Smooth muscle cell (in vitro differentiated cells): ENCODE measurements around the gene SLC20A1. TPM values are rescaled to one million over a fixed set of nuclear protein-coding genes. Genes with fewer than 3 reads are reported as not detected.

Source experiments
- DNase-seq: peaks from one replicate; lab custom pipeline; 2025; ENCODE audit not compliant: unreplicated experiment; lab: John Stamatoyannopoulos, UW
- H2AFZ ChIP-seq: fragments of 200-600 bp; sonication (generic); 2 replicates; pipeline ENCODE4 v1.6.0; 2016; ENCODE audit warnings: antibody characterized with exemption, low read depth, mild to moderate bottlenecking
- H3F3A ChIP-seq: fragments of 200-600 bp; sonication (generic); 2 replicates; pipeline ENCODE4 v1.6.0; 2017; ENCODE audit warnings: antibody characterized with exemption, low read depth
- H3K27ac ChIP-seq: fragments of 200-600 bp; sonication (generic); 2 replicates; pipeline ENCODE4 v1.5.1; 2016; ENCODE audit warnings: low read depth, mild to moderate bottlenecking
- H3K27me3 ChIP-seq: fragments of 200-600 bp; sonication (generic); 2 replicates; pipeline ENCODE4 v1.6.1; 2016; ENCODE audit warnings: low read depth, mild to moderate bottlenecking
- H3K36me3 ChIP-seq: fragments of 200-600 bp; sonication (generic); 2 replicates; pipeline ENCODE4 v1.5.1; 2016; ENCODE audit warnings: low read depth
- H3K4me1 ChIP-seq: fragments of 200-600 bp; sonication (generic); 2 replicates; pipeline ENCODE4 v1.5.1; 2016; ENCODE audit warnings: low read depth
- H3K4me2 ChIP-seq: fragments of 200-600 bp; sonication (generic); 2 replicates; pipeline ENCODE4 v1.6.0; 2016; ENCODE audit warnings: mild to moderate bottlenecking
- H3K4me3 ChIP-seq: fragments of 200-600 bp; sonication (generic); 2 replicates; pipeline ENCODE4 v1.5.1; 2016; ENCODE audit warnings: mild to moderate bottlenecking
- H3K79me2 ChIP-seq: fragments of 200-600 bp; sonication (generic); 2 replicates; pipeline ENCODE4 v1.6.0; 2016; ENCODE audit warnings: low read depth, mild to moderate bottlenecking
- H3K9ac ChIP-seq: fragments of 200-600 bp; sonication (generic); 2 replicates; pipeline ENCODE4 v1.6.0; 2016; ENCODE audit warnings: low read depth
- H3K9me3 ChIP-seq: fragments of 200-600 bp; sonication (generic); replicated peaks from 2 replicates; pipeline ENCODE4 v1.5.1; 2016; ENCODE audit warnings: low read depth
- H4K20me1 ChIP-seq: fragments of 200-600 bp; sonication (generic); 2 replicates; pipeline ENCODE4 v1.6.0; 2016; ENCODE audit warnings: low read depth
- CTCF ChIP-seq: fragments of 200-600 bp; sonication (generic); IDR thresholded peaks from 2 replicates; pipeline ENCODE4 v1.5.1; 2017; ENCODE audit warnings: borderline replicate concordance, mild to moderate bottlenecking, antibody characterized with exemption; ENCODE audit not compliant: insufficient read depth, poor library complexity, severe bottlenecking
- WGBS: methylation state at CpG from one replicate; pipeline ENCODE4 v1.1.7; 2016; ENCODE audit warnings: low lambda C conversion rate; 5-methylcytosine and 5-hydroxymethylcytosine counted together
- polyA plus RNA-seq: library from polyadenylated mRNA; unstranded; fragments of >200 nt; fragmentation: Nextera tagmentation; extraction: Ambion mirVana; gene quantifications from 2 replicates; pipeline ENCODE4 v1.2.1, GENCODE V29; 2016
- total RNA-seq: library from RNA; depleted of rRNA; stranded (reverse); fragments of >200 nt; gene quantifications from 2 replicates; pipeline ENCODE4 v1.2.3, GENCODE V29; 2014

Gene SLC20A1
- total and polyA plus RNA-seq, 2 experiments from 2014 or later: 93.4 to 106 TPM

- WGBS: 95% methylated on average over 4 of the region's 4 CpGs
- no peaks in the 10 kb centered on the region for H3K9me3 ChIP-seq
Observed at GRCh38 chr2:112637289-112637660, 8.5 kb upstream of the SLC20A1 start.

GRCh38 chr2:112639936-112640335 is 5.8 kb upstream of the SLC20A1 start:
- Histone ChIP-seq H3K4me2 (peak overlapping the region; percentile 49), H4K20me1 (no peaks in the 10 kb centered on the region), H3K9me3 (no peaks in the 10 kb centered on the region), H3K4me1 (peaks cover 11% of the 10 kb centered on the region), H3K27me3 (no peaks in the 10 kb centered on the region), H3K79me2 (no peaks in the 10 kb centered on the region), H3K36me3 (no peaks in the 10 kb centered on the region), H3K4me3 (no peak overlapping the region), H3F3A (peaks cover 25% of the 10 kb centered on the region), H3K27ac (peak overlapping the region; percentile 85), H2AFZ (no peak overlapping the region), H3K9ac (no peak overlapping the region)
- 87% methylated on average over 3 of the region's 3 CpGs for WGBS
- no peak for DNase-seq
- no peak for TF ChIP-seq CTCF

More at GRCh38 chr2:112637289-112637660, 8.5 kb upstream of the SLC20A1 start:
- Histone ChIP-seq H3K27ac (no peak overlapping the region), H3K27me3 (no peaks in the 10 kb centered on the region), H3K4me3 (no peak overlapping the region), H3F3A (peaks cover 19% of the 10 kb centered on the region), H3K4me2 (no peak overlapping the region), H2AFZ (no peak overlapping the region), H3K36me3 (no peaks in the 10 kb centered on the region), H4K20me1 (no peaks in the 10 kb centered on the region), H3K4me1 (peaks cover 12% of the 10 kb centered on the region), H3K79me2 (no peaks in the 10 kb centered on the region), H3K9ac (no peak overlapping the region)
- no peak for TF ChIP-seq CTCF
- no peak for DNase-seq

- no peaks in the 10 kb centered on the region for H4K20me1 ChIP-seq
- no peak for TF ChIP-seq CTCF
- H3K9ac ChIP-seq: peak overlapping the region; percentile 25
- H3K4me3 ChIP-seq: no peak overlapping the region
- no peaks in the 10 kb centered on the region for H3K27me3 ChIP-seq
- H2AFZ ChIP-seq: no peak overlapping the region
- H3K79me2 ChIP-seq: no peaks in the 10 kb centered on the region
- no peak for DNase-seq
- peak overlapping the region; percentile 85 for H3K27ac ChIP-seq
- H3K36me3 ChIP-seq: no peaks in the 10 kb centered on the region
- H3K4me2 ChIP-seq: peak overlapping the region; percentile 49
- no peaks in the 10 kb centered on the region for H3K9me3 ChIP-seq
- WGBS: 44% methylated on average over 2 of the region's 2 CpGs
- H3F3A ChIP-seq: peaks cover 25% of the 10 kb centered on the region
- peaks cover 12% of the 10 kb centered on the region for H3K4me1 ChIP-seq
Observed at GRCh38 chr2:112640467-112640799, 5.3 kb upstream of the SLC20A1 start.
